PC-9 (cell line): ENCODE results near the gene TAL2.

Source experiments
- CTCF ChIP-seq: fragments of 200-600 bp; sonication (generic); conservative IDR thresholded peaks from 2 replicates; pipeline ENCODE4 v1.6.1; 2017; ENCODE audit warnings: mixed run types, antibody characterized with exemption, mild to moderate bottlenecking, moderate library complexity
- EZH2 ChIP-seq: fragments of 200-600 bp; sonication (generic); IDR thresholded peaks from 2 replicates; pipeline ENCODE4 v1.8.0; 2017; ENCODE audit warnings: antibody characterized with exemption, low read depth

GRCh38 chr9:105697871-105698270 lies 35.6 kb downstream of the TAL2 start:
- TF ChIP-seq CTCF (no peak), EZH2 (no peak)
